H1 (cell line): Measurements from ENCODE around the gene KCNH1. TPM values are rescaled to one million over a fixed set of nuclear protein-coding genes. Genes with fewer than 3 reads are reported as not detected.

Experiments used
- KDM5A ChIP-seq: fragments of 200-600 bp; IDR thresholded peaks from 2 replicates; pipeline ENCODE4 v1.7.1; 2012; ENCODE audit warnings: mild to moderate bottlenecking, low read length, inconsistent platforms, mixed read lengths
- NRF1 ChIP-seq: IDR thresholded peaks from 2 replicates; pipeline ENCODE4 v1.6.1; 2011; ENCODE audit warnings: mild to moderate bottlenecking, low read depth, low read length, improper control_type of control experiment
- SP2 ChIP-seq: IDR thresholded peaks from 2 replicates; pipeline ENCODE4 v1.6.1; 2012; ENCODE audit warnings: mild to moderate bottlenecking, low read length, inconsistent platforms
- polyA plus RNA-seq, 7 experiments: library from polyadenylated mRNA; depleted of rRNA in 3 of 7; stranded (reverse) in 5 of 7; unstranded in 2 of 7; fragments of >200 nt in 5 of 7; fragments of 200-250 nt in 2 of 7; gene quantifications; 1 replicate in 5 of 7; 2 replicates in 1 of 7; 4 replicates in 1 of 7; pipeline versions ENCODE4 v1.2.1 to v1.2.3, GENCODE V29; 2011 to 2013; ENCODE audit warnings: missing spikeins in 2 of 7, mixed read lengths in 2 of 7
- total RNA-seq: library from RNA; stranded (reverse); fragmentation: NEBNext Ultra II Directional; extraction: Animal tissue kit (Norgen Biotek cat#: 25700); gene quantifications from 2 replicates; pipeline ENCODE4 v1.2.1, GENCODE V29; 2021
- TF ChIP-seq, protein P1 (sequence below): IDR thresholded peaks from 2 replicates; pipeline ENCODE4 v1.6.1; 2011; ENCODE audit warnings: low read depth, mild to moderate bottlenecking, low read length; ENCODE audit not compliant: insufficient read depth

Gene KCNH1
- total and polyA plus RNA-seq, 2 of the 8 experiments (the other 6 are each of a cell fraction or from before 2014, with no cell fraction given), result 0.27 to 0.34 TPM

GRCh38 chr1:210978316-210978973 is 155.5 kb downstream of the KCNH1 start (continued):
- no peak for TF ChIP-seq NRF1
- no peak for TF ChIP-seq SP2
- no peak for TF ChIP-seq KDM5A
- TF ChIP-seq, protein P1, sequence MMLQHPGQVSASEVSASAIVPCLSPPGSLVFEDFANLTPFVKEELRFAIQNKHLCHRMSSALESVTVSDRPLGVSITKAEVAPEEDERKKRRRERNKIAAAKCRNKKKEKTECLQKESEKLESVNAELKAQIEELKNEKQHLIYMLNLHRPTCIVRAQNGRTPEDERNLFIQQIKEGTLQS, result no peak
